ENCODE data around the gene SRPX2. TPM values are rescaled to one million over a fixed set of nuclear protein-coding genes. Genes with fewer than 3 reads are reported as not detected.

SRPX2 gene
- total RNA-seq, result 16.4 TPM
- long read RNA-seq, full-length matches to known transcripts, result 1 of 10 reads
- long read RNA-seq, partial matches to known transcripts, result 1 of 10 reads
- long read RNA-seq, other reads (novel, unspliced or antisense), result 8 of 10 reads

- DNase-seq (peak; percentile 41), ATAC-seq (peak; percentile 84 to 87)
- Histone ChIP-seq H3K4me3 (peak within 1 kb of the TSS; percentile 37), H3K9me3 (no peaks in the 10 kb centered on the region), H3K27ac (peak within 1 kb of the TSS; percentile 58), H3K36me3 (no peaks in the 10 kb centered on the region), H3K27me3 (ENCODE audit: low read depth) (no peaks in the 10 kb centered on the region), H3K4me1 (peaks cover 1% of the 10 kb centered on the region)
- TF ChIP-seq CTCF (IDR thresholded peaks at IDR 0.05), result no peak
- intact Hi-C loops (cut with DNase I), result no loop called here
Observed at GRCh38 chrX:100643956-100644860, at the start of gene SRPX2. SRPX2 (plus strand) TSS chrX:100644199; CDS start chrX:100646323, 2,124 bp downstream.

- DNase-seq, result no peak
- Histone ChIP-seq H3K27me3 (ENCODE audit: low read depth) (no peaks in the 10 kb centered on the region), H3K36me3 (no peaks in the 10 kb centered on the region), H3K9me3 (no peaks in the 10 kb centered on the region), H3K4me1 (no peaks in the 10 kb centered on the region), H3K4me3 (no peak overlapping the region), H3K27ac (no peak overlapping the region)
- no peak for TF ChIP-seq CTCF (IDR thresholded peaks at IDR 0.05)
- ATAC-seq, result no peak
- intact Hi-C loops (cut with DNase I), result no loop called here
Observed at GRCh38 chrX:100596601-100597000, 47.4 kb upstream of the SRPX2 start.

- intact Hi-C loops (cut with DNase I), result no loop called here
- DNase-seq (no peak), ATAC-seq (no peak)
- no peaks in the 10 kb centered on the region for H3K27me3 ChIP-seq (ENCODE audit: low read depth)
- H3K9me3 ChIP-seq, result no peaks in the 10 kb centered on the region
- H3K4me1 ChIP-seq, result no peaks in the 10 kb centered on the region
- H3K4me3 ChIP-seq, result no peak overlapping the region
- H3K36me3 ChIP-seq, result no peaks in the 10 kb centered on the region
- H3K27ac ChIP-seq, result no peak overlapping the region
- TF ChIP-seq CTCF (IDR thresholded peaks at IDR 0.05), result no peak
Observed at GRCh38 chrX:100599456-100599855, 44.5 kb upstream of the SRPX2 start.

GRCh38 chrX:100600340-100600739, 43.7 kb upstream of the SRPX2 start:
- Histone ChIP-seq H3K27ac (no peak overlapping the region), H3K36me3 (no peaks in the 10 kb centered on the region), H3K27me3 (ENCODE audit: low read depth) (no peaks in the 10 kb centered on the region), H3K4me3 (no peak overlapping the region), H3K9me3 (no peaks in the 10 kb centered on the region), H3K4me1 (no peaks in the 10 kb centered on the region)
- DNase-seq (no peak), ATAC-seq (no peak)
- intact Hi-C loops (cut with DNase I), result no loop called here
- no peak for TF ChIP-seq CTCF (IDR thresholded peaks at IDR 0.05)

- H3K27ac ChIP-seq, result no peak overlapping the region
- no peak overlapping the region for H3K4me3 ChIP-seq
- no peaks in the 10 kb centered on the region for H3K36me3 ChIP-seq
- H3K4me1 ChIP-seq, result no peaks in the 10 kb centered on the region
- TF ChIP-seq CTCF (IDR thresholded peaks at IDR 0.05), result no peak
- intact Hi-C loops (cut with DNase I), result no loop called here
- H3K9me3 ChIP-seq, result no peaks in the 10 kb centered on the region
- DNase-seq, result no peak
- H3K27me3 ChIP-seq (ENCODE audit: low read depth), result no peaks in the 10 kb centered on the region
- no peak for ATAC-seq
Observed at GRCh38 chrX:100600758-100601157, 43.2 kb upstream of the SRPX2 start.

Data from lower lobe of right lung (tissue), 2 donors.